ENCODE results near the gene FXYD6.

DNA sequence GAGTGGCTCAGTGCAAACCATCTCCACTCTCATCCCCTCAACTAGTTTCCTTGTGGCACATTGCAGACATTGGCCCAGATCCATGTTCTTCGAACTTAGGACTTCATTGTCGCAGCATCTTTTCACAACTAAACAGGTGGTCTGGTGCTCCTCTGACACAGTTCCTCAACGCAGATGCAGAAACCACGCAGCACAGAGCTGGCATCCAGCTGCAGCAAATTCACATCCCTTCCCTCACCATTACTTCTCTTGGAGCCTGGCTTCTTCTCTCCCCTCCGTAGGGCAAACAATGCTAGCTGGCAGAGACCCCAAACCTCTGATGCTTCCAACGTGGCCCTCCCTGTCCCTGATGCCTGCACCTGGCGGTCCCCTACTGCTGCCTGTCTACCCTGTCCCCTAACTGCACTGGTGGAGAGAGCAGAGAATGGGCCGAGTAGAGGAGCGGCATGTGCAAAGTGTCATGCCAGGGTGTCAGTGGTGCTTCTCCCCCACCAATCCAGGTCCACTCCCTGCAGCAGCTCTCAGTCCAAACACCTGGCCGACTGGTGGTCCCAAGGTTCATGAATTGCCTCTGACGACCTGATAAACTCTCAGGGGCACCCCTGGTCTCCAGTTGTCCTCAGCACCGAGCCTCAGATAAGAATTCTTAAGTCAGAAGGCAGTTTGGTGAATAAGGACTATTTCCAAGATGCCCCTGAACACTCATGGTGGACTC is 34.6 kb upstream of the FXYD6 start:
- TF ChIP-seq, protein P1, sequence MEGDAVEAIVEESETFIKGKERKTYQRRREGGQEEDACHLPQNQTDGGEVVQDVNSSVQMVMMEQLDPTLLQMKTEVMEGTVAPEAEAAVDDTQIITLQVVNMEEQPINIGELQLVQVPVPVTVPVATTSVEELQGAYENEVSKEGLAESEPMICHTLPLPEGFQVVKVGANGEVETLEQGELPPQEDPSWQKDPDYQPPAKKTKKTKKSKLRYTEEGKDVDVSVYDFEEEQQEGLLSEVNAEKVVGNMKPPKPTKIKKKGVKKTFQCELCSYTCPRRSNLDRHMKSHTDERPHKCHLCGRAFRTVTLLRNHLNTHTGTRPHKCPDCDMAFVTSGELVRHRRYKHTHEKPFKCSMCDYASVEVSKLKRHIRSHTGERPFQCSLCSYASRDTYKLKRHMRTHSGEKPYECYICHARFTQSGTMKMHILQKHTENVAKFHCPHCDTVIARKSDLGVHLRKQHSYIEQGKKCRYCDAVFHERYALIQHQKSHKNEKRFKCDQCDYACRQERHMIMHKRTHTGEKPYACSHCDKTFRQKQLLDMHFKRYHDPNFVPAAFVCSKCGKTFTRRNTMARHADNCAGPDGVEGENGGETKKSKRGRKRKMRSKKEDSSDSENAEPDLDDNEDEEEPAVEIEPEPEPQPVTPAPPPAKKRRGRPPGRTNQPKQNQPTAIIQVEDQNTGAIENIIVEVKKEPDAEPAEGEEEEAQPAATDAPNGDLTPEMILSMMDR (IDR thresholded peaks at IDR 0.05), result no peak
- no peak for TF ChIP-seq EZH2 (IDR thresholded peaks at IDR 0.05; ENCODE audit: borderline replicate concordance, insufficient read depth, low read depth, low read length, poor library complexity, severe bottlenecking)

Measured in B cell (primary cell).